BLaER1 treated with 17β-estradiol and CSF1 and Interleukin-3, amounts not matched to agents 10 nM and 100 nM (cell line): Measurements from ENCODE around the gene DPH6.

Source experiments
- H3K27ac ChIP-seq, 11 experiments: shearing (Covaris generic); formaldehyde crosslinking; 2 replicates each; pipeline ENCODE4 v1.8.1; 2022
- H3K27me3 ChIP-seq, 11 experiments: shearing (Covaris generic); formaldehyde crosslinking; 2 replicates each; pipeline ENCODE4 v1.8.1; 2022
- H3K36me3 ChIP-seq, 11 experiments: shearing (Covaris generic); formaldehyde crosslinking; 2 replicates each; pipeline ENCODE4 v1.8.1; 2022
- H3K4me1 ChIP-seq, 10 experiments: shearing (Covaris generic); formaldehyde crosslinking; 2 replicates each; pipeline ENCODE4 v1.8.1; 2022
- H3K4me2 ChIP-seq, 11 experiments: shearing (Covaris generic); formaldehyde crosslinking; 2 replicates each; pipeline ENCODE4 v1.8.1; 2022
- H3K4me3 ChIP-seq, 10 experiments: shearing (Covaris generic); formaldehyde crosslinking; 2 replicates each; pipeline ENCODE4 v1.8.1; 2022
- H3K9ac ChIP-seq, 11 experiments: shearing (Covaris generic); formaldehyde crosslinking; 2 replicates each; pipeline ENCODE4 v1.8.1; 2022
- H3K9me3 ChIP-seq, 11 experiments: shearing (Covaris generic); formaldehyde crosslinking; replicated peaks in 1 of 11; 2 replicates each; pipeline ENCODE4 v1.8.1; 2022
- H4K20me1 ChIP-seq, 11 experiments: shearing (Covaris generic); formaldehyde crosslinking; 2 replicates each; pipeline ENCODE4 v1.8.1; 2022
- Cebpa-rat ChIP-seq, 11 experiments: shearing (Covaris generic); IDR thresholded peaks; 2 replicates each; pipeline ENCODE4 v1.8.1; 2022

DPH6 gene

GRCh38 chr15:35484231-35484945 is 61.6 kb downstream of the DPH6 start:
- no peak overlapping the region for H3K27ac ChIP-seq
- H3K4me1 ChIP-seq = peaks cover 0 to 3% (median 0%) of the 10 kb centered on the region in 10 experiments; a peak in 1 of 20 replicates
- no peaks in the 10 kb centered on the region for H4K20me1 ChIP-seq
- H3K9ac ChIP-seq = no peak overlapping the region
- H3K9me3 ChIP-seq = peaks cover 28 to 41% (median 35%) of the 10 kb centered on the region in 11 experiments
- TF ChIP-seq Cebpa-rat (IDR thresholded peaks at IDR 0.05) = no peak
- H3K27me3 ChIP-seq = no peaks in the 10 kb centered on the region
- H3K4me2 ChIP-seq = no peak overlapping the region
- peaks cover 15 to 28% (median 17%) of the 10 kb centered on the region in 11 experiments; a peak in 21 of 22 replicates for H3K36me3 ChIP-seq
- no peak overlapping the region for H3K4me3 ChIP-seq

- H3K4me2 ChIP-seq = no peak overlapping the region
- no peak overlapping the region for H3K27ac ChIP-seq
- no peak overlapping the region for H3K9ac ChIP-seq
- H3K4me3 ChIP-seq = no peak overlapping the region
- H3K4me1 ChIP-seq = peaks cover 0 to 3% (median 0%) of the 10 kb centered on the region in 10 experiments; a peak in 1 of 20 replicates
- peaks cover 15 to 24% (median 17%) of the 10 kb centered on the region in 11 experiments for H3K9me3 ChIP-seq
- no peaks in the 10 kb centered on the region for H3K27me3 ChIP-seq
- no peak for TF ChIP-seq Cebpa-rat (IDR thresholded peaks at IDR 0.05)
- H3K36me3 ChIP-seq = peaks cover 8 to 17% (median 10%) of the 10 kb centered on the region in 11 experiments; a peak in 21 of 22 replicates
- no peaks in the 10 kb centered on the region for H4K20me1 ChIP-seq
Measured at GRCh38 chr15:35481992-35482391, 64.0 kb downstream of the DPH6 start.

GRCh38 chr15:35481064-35481463 is 64.9 kb downstream of the DPH6 start:
- Histone ChIP-seq H3K9ac (no peak overlapping the region), H3K27me3 (no peaks in the 10 kb centered on the region), H3K36me3 (peaks cover 0 to 7% (median under 1%) of the 10 kb centered on the region in 11 experiments; a peak in 11 of 22 replicates), H3K27ac (no peak overlapping the region), H3K9me3 (peaks cover 6 to 14% (median 8%) of the 10 kb centered on the region in 11 experiments), H3K4me1 (peaks cover 0 to 3% (median 0%) of the 10 kb centered on the region in 10 experiments; a peak in 1 of 20 replicates), H3K4me3 (no peak overlapping the region), H4K20me1 (no peaks in the 10 kb centered on the region), H3K4me2 (no peak overlapping the region)
- TF ChIP-seq Cebpa-rat (IDR thresholded peaks at IDR 0.05) = no peak

GRCh38 chr15:35479423-35479822 is 66.5 kb downstream of the DPH6 start:
- no peak for TF ChIP-seq Cebpa-rat (IDR thresholded peaks at IDR 0.05)
- no peaks in the 10 kb centered on the region for H4K20me1 ChIP-seq
- no peak overlapping the region for H3K27ac ChIP-seq
- peaks cover 0 to 3% (median 0%) of the 10 kb centered on the region in 10 experiments; a peak in 1 of 20 replicates for H3K4me1 ChIP-seq
- H3K27me3 ChIP-seq = no peaks in the 10 kb centered on the region
- no peak overlapping the region for H3K4me3 ChIP-seq
- H3K9me3 ChIP-seq = peaks cover 0 to 4% (median 0%) of the 10 kb centered on the region in 11 experiments; a peak in 6 of 22 replicates
- H3K9ac ChIP-seq = no peak overlapping the region
- H3K4me2 ChIP-seq = no peak overlapping the region
- H3K36me3 ChIP-seq = peaks cover 0 to 3% (median 0%) of the 10 kb centered on the region in 11 experiments; a peak in 1 of 22 replicates

GRCh38 chr15:35477312-35478262 is 68.4 kb downstream of the DPH6 start:
- Histone ChIP-seq H3K36me3 (no peaks in the 10 kb centered on the region), H3K4me3 (no peak overlapping the region)
- no peak for TF ChIP-seq Cebpa-rat (IDR thresholded peaks at IDR 0.05)

GRCh38 chr15:35471024-35471423 is 74.9 kb downstream of the DPH6 start:
- no peak overlapping the region for H3K4me2 ChIP-seq
- no peaks in the 10 kb centered on the region for H4K20me1 ChIP-seq
- TF ChIP-seq Cebpa-rat (IDR thresholded peaks at IDR 0.05) = no peak
- H3K4me1 ChIP-seq = no peaks in the 10 kb centered on the region
- no peaks in the 10 kb centered on the region for H3K9me3 ChIP-seq
- no peak overlapping the region for H3K9ac ChIP-seq
- H3K27me3 ChIP-seq = no peaks in the 10 kb centered on the region
- no peak overlapping the region for H3K27ac ChIP-seq
- H3K4me3 ChIP-seq = no peak overlapping the region
- no peaks in the 10 kb centered on the region for H3K36me3 ChIP-seq

More at GRCh38 chr15:35477312-35478262, 68.4 kb downstream of the DPH6 start:
- Histone ChIP-seq H3K27me3 (no peaks in the 10 kb centered on the region), H3K4me1 (no peaks in the 10 kb centered on the region), H3K9ac (no peak overlapping the region), H4K20me1 (no peaks in the 10 kb centered on the region), H3K27ac (no peak overlapping the region), H3K9me3 (no peaks in the 10 kb centered on the region), H3K4me2 (no peak overlapping the region)

GRCh38 chr15:35470441-35470840 is 75.5 kb downstream of the DPH6 start:
- Histone ChIP-seq H3K27me3 (no peaks in the 10 kb centered on the region), H3K9ac (no peak overlapping the region), H4K20me1 (no peaks in the 10 kb centered on the region), H3K4me2 (no peak overlapping the region), H3K4me1 (no peaks in the 10 kb centered on the region), H3K9me3 (no peaks in the 10 kb centered on the region), H3K4me3 (no peak overlapping the region), H3K36me3 (no peaks in the 10 kb centered on the region), H3K27ac (no peak overlapping the region)
- no peak for TF ChIP-seq Cebpa-rat (IDR thresholded peaks at IDR 0.05)

- Histone ChIP-seq H3K9ac (no peak overlapping the region), H3K9me3 (no peaks in the 10 kb centered on the region), H3K36me3 (no peaks in the 10 kb centered on the region), H3K4me2 (no peak overlapping the region), H3K27me3 (no peaks in the 10 kb centered on the region), H4K20me1 (no peaks in the 10 kb centered on the region), H3K4me1 (no peaks in the 10 kb centered on the region), H3K4me3 (no peak overlapping the region), H3K27ac (no peak overlapping the region)
- TF ChIP-seq Cebpa-rat (IDR thresholded peaks at IDR 0.05) = no peak
Measured at GRCh38 chr15:35466476-35466875, 79.5 kb downstream of the DPH6 start.

- H3K4me2 ChIP-seq = no peak overlapping the region
- no peak overlapping the region for H3K27ac ChIP-seq
- no peak for TF ChIP-seq Cebpa-rat (IDR thresholded peaks at IDR 0.05)
- no peaks in the 10 kb centered on the region for H3K4me1 ChIP-seq
- H3K27me3 ChIP-seq = no peaks in the 10 kb centered on the region
- H3K4me3 ChIP-seq = no peak overlapping the region
- no peaks in the 10 kb centered on the region for H3K36me3 ChIP-seq
- H4K20me1 ChIP-seq = no peaks in the 10 kb centered on the region
- H3K9me3 ChIP-seq = no peaks in the 10 kb centered on the region
- H3K9ac ChIP-seq = no peak overlapping the region
Measured at GRCh38 chr15:35465783-35466182, 80.2 kb downstream of the DPH6 start.
